GM12892 (cell line): Measurements from ENCODE around the gene ANTXR1.

Experiments used
- POLR2A ChIP-seq: IDR thresholded peaks from 2 replicates; pipeline ENCODE4 v1.6.1; 2011; ENCODE audit warnings: low read depth, low read length, control low read depth
- POLR2AphosphoS5 ChIP-seq: IDR thresholded peaks from 2 replicates; pipeline ENCODE4 v1.6.1; 2011; ENCODE audit warnings: low read depth, low read length, control low read depth
- TAF1 ChIP-seq: IDR thresholded peaks from 2 replicates; pipeline ENCODE4 v1.6.1; 2011; ENCODE audit warnings: low read depth, mild to moderate bottlenecking, control low read depth, low read length, borderline replicate concordance

DNA sequence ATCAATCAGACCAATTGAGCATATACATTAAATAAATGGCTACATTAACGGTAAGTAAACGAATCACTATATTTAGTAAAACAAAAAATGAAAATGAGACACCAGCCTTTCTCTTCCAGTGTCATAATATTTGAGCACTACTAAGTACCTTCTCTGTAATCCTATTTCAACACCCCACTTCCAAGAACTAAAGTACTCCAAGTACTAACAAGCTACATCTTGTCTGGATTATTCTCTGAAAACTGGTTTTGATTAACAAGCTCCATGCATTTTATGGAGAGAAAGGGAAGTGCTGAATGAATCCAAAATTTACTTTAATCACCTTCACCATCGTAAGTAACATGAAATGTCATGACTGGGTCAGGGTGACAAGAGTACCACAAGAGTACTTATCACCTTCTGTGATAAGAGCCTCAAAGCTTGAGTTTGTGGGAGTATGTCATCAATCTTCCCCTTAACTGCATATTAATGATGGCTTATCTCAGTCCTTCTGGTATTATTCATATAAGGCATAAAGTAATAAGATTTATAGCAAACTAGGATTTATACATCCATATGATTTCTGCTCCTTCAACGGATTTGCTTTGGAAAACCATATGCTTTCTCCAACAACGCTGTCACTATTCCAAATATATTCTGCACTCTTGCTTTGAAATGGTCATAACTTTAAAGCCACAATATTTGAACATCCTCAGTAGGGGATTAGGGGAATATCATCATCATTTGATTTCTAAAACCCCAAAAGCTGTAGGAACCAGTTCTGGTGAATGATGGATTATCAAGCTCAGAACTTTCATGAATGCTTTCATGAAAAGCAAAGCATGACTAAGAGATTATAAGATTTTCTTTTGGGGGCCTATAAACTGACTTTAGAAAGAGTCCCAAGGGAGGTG lies 127.0 kb downstream of the ANTXR1 start:
- TF ChIP-seq POLR2A, result no peak
- no peak for TF ChIP-seq TAF1
- no peak for TF ChIP-seq POLR2AphosphoS5
